GM21515 (cell line): ENCODE measurements around the gene PCGF3.
"Not testable (repeated sequence)": the region's sequence is repeated elsewhere in the genome, so short reads cannot be mapped to it uniquely, and the experiment has no call there.

Experiments used
- ATAC-seq: cut with Tn5 transposase; IDR thresholded peaks from one replicate; pipeline ENCODE4 v1.9.1; 2021; ENCODE audit not compliant: unreplicated experiment

Gene PCGF3

GRCh38 chr4:740011-740410 lies 34.4 kb downstream of the PCGF3 start:
- no peak for ATAC-seq

- no peak for ATAC-seq
Measured at GRCh38 chr4:740656-741282, 35.1 kb downstream of the PCGF3 start.

GRCh38 chr4:742096-742741 lies 36.6 kb downstream of the PCGF3 start:
- ATAC-seq = peak; percentile 21

GRCh38 chr4:742742-743311 lies 37.2 kb downstream of the PCGF3 start:
- peak; percentile 80 for ATAC-seq

GRCh38 chr4:743463-744211 lies 38.0 kb downstream of the PCGF3 start:
- no peak for ATAC-seq

GRCh38 chr4:744212-744841 lies 38.7 kb downstream of the PCGF3 start:
- ATAC-seq = no peak

GRCh38 chr4:747546-748170 lies 42.0 kb downstream of the PCGF3 start:
- no peak for ATAC-seq

GRCh38 chr4:748461-748860 lies 42.8 kb downstream of the PCGF3 start:
- no peak for ATAC-seq

- ATAC-seq = no peak
Measured at GRCh38 chr4:749698-750666, 44.4 kb downstream of the PCGF3 start.

- ATAC-seq = no peak
Measured at GRCh38 chr4:751676-752075, 46.0 kb downstream of the PCGF3 start.

- no peak for ATAC-seq
Measured at GRCh38 chr4:752196-752861, 46.7 kb downstream of the PCGF3 start.

GRCh38 chr4:753186-753585 lies 47.6 kb downstream of the PCGF3 start:
- not testable (repeated sequence) for ATAC-seq

GRCh38 chr4:754221-755120 lies 48.8 kb downstream of the PCGF3 start:
- ATAC-seq = no peak

- ATAC-seq = no peak
Measured at GRCh38 chr4:757111-757510, 51.5 kb downstream of the PCGF3 start.

GRCh38 chr4:759810-760209 lies 54.2 kb downstream of the PCGF3 start:
- not testable (repeated sequence) for ATAC-seq

GRCh38 chr4:760616-761015 lies 55.0 kb downstream of the PCGF3 start:
- ATAC-seq = no peak

- no peak for ATAC-seq
Measured at GRCh38 chr4:761086-761485, 55.5 kb downstream of the PCGF3 start.

GRCh38 chr4:761739-762138 lies 56.1 kb downstream of the PCGF3 start:
- no peak for ATAC-seq
